ENCODE measurements around the gene SCFD2. TPM values are rescaled to one million over a fixed set of nuclear protein-coding genes. Genes with fewer than 3 reads are reported as not detected.

The SCFD2 gene
- total and polyA plus RNA-seq, 2 of the 8 experiments (the other 6 are each of a cell fraction or from before 2014, with no cell fraction given): 6.2 to 10.2 TPM

DNA sequence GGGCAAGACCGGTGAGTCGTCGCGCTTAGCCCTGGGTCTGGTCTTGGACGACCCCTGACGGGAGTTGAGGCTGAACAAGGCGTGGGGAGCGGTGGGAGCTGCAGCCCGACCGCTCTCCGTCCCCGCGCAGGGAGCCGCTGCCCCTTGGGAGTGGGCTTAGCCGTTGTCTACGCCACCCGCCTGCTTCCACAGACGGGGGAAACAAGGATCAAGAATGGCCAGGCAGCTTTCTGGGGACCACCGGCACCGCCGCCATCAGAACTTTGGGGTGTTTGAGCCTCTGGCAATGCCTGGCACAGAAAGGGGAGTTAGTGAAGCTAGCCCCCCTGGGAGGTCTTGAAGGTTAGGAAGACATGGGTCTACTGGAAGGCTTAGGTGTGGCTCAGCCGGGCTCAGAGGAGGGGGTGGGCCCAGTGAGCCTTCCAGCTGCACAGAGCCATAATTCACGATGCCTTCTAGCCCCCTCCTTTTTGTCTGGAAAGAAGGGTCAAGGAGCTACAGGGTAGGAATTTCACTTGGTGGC lies 503.2 kb downstream of the SCFD2 start (continued):
- TF ChIP-seq JUND (IDR thresholded peaks at IDR 0.05; ENCODE audit: low read length) (no peak), SP2 (IDR thresholded peaks at IDR 0.05; ENCODE audit: low read length) (no peak)

Measured in H1 (cell line).